ENCODE results near the gene MKKS.
"Not testable (repeated sequence)": the region's sequence is repeated elsewhere in the genome, so short reads cannot be mapped to it uniquely, and the experiment has no call there.

MKKS gene

GRCh38 chr20:10411673-10412072 is 22.3 kb downstream of the MKKS start:
- DNase-seq = no peak

- no peak for DNase-seq
These were observed 25.8 kb downstream of the MKKS start for GRCh38 chr20:10408108-10408813.

- DNase-seq = no peak
These were observed 29.0 kb downstream of the MKKS start for GRCh38 chr20:10404959-10405530.

GRCh38 chr20:10404023-10404628 is 29.9 kb downstream of the MKKS start:
- DNase-seq = no peak

GRCh38 chr20:10402938-10403608 is 30.9 kb downstream of the MKKS start:
- no peak for DNase-seq

- no peak for DNase-seq
These were observed 35.1 kb downstream of the MKKS start for GRCh38 chr20:10398834-10399369.

- DNase-seq = not testable (repeated sequence)
These were observed 39.3 kb downstream of the MKKS start for GRCh38 chr20:10394752-10395151.

- no peak for DNase-seq
These were observed 43.3 kb downstream of the MKKS start for GRCh38 chr20:10390709-10391108.

- no peak for DNase-seq
These were observed 45.4 kb downstream of the MKKS start for GRCh38 chr20:10388597-10388996.

- no peak for DNase-seq
These were observed 46.3 kb downstream of the MKKS start for GRCh38 chr20:10387686-10388085.

GRCh38 chr20:10385850-10386544 is 48.0 kb downstream of the MKKS start:
- DNase-seq = no peak

- no peak for DNase-seq
These were observed 52.5 kb downstream of the MKKS start for GRCh38 chr20:10381477-10381876.

- no peak for DNase-seq
These were observed 54.3 kb downstream of the MKKS start for GRCh38 chr20:10379761-10380160.

- no peak for DNase-seq
These were observed 57.5 kb downstream of the MKKS start for GRCh38 chr20:10376270-10377075.

GRCh38 chr20:10375191-10375590 is 58.8 kb downstream of the MKKS start:
- DNase-seq = no peak

- DNase-seq = no peak
These were observed 60.0 kb downstream of the MKKS start for GRCh38 chr20:10374036-10374435.

- DNase-seq = no peak
These were observed 62.6 kb downstream of the MKKS start for GRCh38 chr20:10371467-10371866.

- no peak for DNase-seq
These were observed 63.7 kb downstream of the MKKS start for GRCh38 chr20:10370091-10370887.

- DNase-seq = no peak
These were observed 64.3 kb downstream of the MKKS start for GRCh38 chr20:10369723-10370090.

- DNase-seq = no peak
These were observed 65.3 kb downstream of the MKKS start for GRCh38 chr20:10368702-10369041.

- DNase-seq = no peak
These were observed 65.9 kb downstream of the MKKS start for GRCh38 chr20:10367943-10368701.

Measured in NK-92 treated with Interleukin-12 subunit alpha and Interleukin-12 subunit beta, amount 100 ng/mL, for 24 hours (cell line).